Cardiac muscle cell (in vitro differentiated cells and primary cell): ENCODE data around the gene ATP5F1C. TPM values are rescaled to one million over a fixed set of nuclear protein-coding genes. Genes with fewer than 3 reads are reported as not detected.

Experiments
- DNase-seq, 2 donors: peaks; one replicate each; pipeline versions ENCODE4 v3.0.0 to v3.0.0-alpha.2; 2010 to 2017; ENCODE audit warnings: low read depth in 1 of 2, low spot score in 1 of 2
- H3K27ac ChIP-seq: fragments of 200-600 bp; sonication (generic); 2 replicates; pipeline ENCODE4 v1.5.1; 2016
- H3K27me3 ChIP-seq: fragments of 200-600 bp; sonication (generic); 2 replicates; pipeline ENCODE4 v1.6.0; 2016; ENCODE audit warnings: control low read depth
- H3K36me3 ChIP-seq: fragments of 200-600 bp; sonication (generic); 2 replicates; pipeline ENCODE4 v1.5.1; 2016; ENCODE audit warnings: control low read depth
- H3K4me1 ChIP-seq: fragments of 200-600 bp; sonication (generic); 2 replicates; pipeline ENCODE4 v1.8.1; 2017; ENCODE audit warnings: low read depth, mild to moderate bottlenecking, mixed run types
- H3K4me3 ChIP-seq: fragments of 200-600 bp; sonication (generic); 2 replicates; pipeline ENCODE4 v1.5.1; 2016; ENCODE audit warnings: mild to moderate bottlenecking
- H3K9me3 ChIP-seq: fragments of 200-600 bp; sonication (generic); 2 replicates; pipeline ENCODE4 v1.5.1; 2017; ENCODE audit warnings: low read depth, mild to moderate bottlenecking, control low read depth
- polyA plus RNA-seq: library from polyadenylated mRNA; unstranded; fragments of >200 nt; fragmentation: Nextera tagmentation; extraction: Ambion mirVana; gene quantifications from 2 replicates; pipeline ENCODE4 v1.2.1, GENCODE V29; 2016
- total RNA-seq: library from RNA; depleted of rRNA; stranded (reverse); fragments of >200 nt; gene quantifications from 2 replicates; pipeline ENCODE4 v1.2.3, GENCODE V29; 2016
- TF ChIP-seq, protein P1 (sequence below): IDR thresholded peaks from 2 replicates; pipeline ENCODE4 v1.5.1; 2012; ENCODE audit warnings: low read depth, mild to moderate bottlenecking, low read length

Gene ATP5F1C
- total and polyA plus RNA-seq, 2 experiments from 2014 or later: 341 to 811 TPM

DNA sequence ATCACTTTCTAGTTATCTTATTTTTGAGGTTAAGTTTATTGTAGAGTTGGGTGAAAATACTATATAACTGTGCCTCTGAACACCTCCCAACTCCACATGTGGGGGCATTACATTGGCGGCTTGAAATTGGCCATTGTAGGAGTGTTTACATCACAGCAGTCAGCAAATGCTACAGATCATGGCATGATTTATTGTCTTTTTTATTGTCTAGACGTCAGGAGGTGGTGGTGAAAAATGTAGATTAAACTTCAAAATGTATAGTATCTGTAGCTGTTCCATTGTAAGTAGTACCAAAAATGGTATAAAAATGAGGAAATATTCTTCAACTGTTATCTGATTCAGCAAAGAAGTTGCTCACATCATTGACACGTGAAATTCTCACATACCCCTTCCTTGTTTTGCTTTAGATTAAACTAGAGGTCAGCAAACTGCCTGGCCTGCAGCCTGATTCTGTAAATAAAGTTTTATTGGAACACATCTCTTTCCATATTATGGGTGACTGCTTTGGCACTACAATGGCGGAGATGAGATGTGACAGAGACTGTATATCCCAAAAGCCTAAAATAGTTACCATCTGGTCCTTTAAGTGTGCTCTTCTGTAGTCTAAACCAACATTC lies 65.4 kb downstream of the ATP5F1C start:
- peaks cover 9% of the 10 kb centered on the region for H3K4me1 ChIP-seq
- TF ChIP-seq, protein P1, sequence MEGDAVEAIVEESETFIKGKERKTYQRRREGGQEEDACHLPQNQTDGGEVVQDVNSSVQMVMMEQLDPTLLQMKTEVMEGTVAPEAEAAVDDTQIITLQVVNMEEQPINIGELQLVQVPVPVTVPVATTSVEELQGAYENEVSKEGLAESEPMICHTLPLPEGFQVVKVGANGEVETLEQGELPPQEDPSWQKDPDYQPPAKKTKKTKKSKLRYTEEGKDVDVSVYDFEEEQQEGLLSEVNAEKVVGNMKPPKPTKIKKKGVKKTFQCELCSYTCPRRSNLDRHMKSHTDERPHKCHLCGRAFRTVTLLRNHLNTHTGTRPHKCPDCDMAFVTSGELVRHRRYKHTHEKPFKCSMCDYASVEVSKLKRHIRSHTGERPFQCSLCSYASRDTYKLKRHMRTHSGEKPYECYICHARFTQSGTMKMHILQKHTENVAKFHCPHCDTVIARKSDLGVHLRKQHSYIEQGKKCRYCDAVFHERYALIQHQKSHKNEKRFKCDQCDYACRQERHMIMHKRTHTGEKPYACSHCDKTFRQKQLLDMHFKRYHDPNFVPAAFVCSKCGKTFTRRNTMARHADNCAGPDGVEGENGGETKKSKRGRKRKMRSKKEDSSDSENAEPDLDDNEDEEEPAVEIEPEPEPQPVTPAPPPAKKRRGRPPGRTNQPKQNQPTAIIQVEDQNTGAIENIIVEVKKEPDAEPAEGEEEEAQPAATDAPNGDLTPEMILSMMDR: no peak
- no peak for DNase-seq
- no peak overlapping the region for H3K4me3 ChIP-seq
- H3K36me3 ChIP-seq: no peaks in the 10 kb centered on the region
- H3K27me3 ChIP-seq: no peaks in the 10 kb centered on the region
- no peaks in the 10 kb centered on the region for H3K9me3 ChIP-seq
- H3K27ac ChIP-seq: no peak overlapping the region

DNA sequence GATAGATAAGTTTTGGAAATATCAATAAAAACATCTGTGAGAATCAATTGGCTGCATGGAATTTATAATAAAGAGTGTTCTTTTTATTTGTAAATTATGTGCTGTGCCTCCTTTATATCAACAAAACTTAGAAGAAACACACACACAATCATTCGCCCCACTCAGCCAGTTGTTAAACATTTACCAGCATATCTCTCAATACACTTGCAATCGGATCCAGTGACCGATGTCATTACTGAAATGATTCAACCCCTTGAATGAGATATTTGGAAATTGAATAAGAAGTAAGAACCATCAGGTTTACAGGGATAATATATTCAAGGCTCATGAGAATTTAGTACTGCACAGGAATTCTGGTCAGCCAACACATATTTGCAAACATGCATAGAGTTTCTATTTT lies 65.9 kb downstream of the ATP5F1C start:
- no peak overlapping the region for H3K27ac ChIP-seq
- H3K36me3 ChIP-seq: no peaks in the 10 kb centered on the region
- no peaks in the 10 kb centered on the region for H3K27me3 ChIP-seq
- DNase-seq: no peak
- TF ChIP-seq, protein P1: no peak
- no peaks in the 10 kb centered on the region for H3K9me3 ChIP-seq
- peaks cover 9% of the 10 kb centered on the region for H3K4me1 ChIP-seq
- H3K4me3 ChIP-seq: no peak overlapping the region

DNA sequence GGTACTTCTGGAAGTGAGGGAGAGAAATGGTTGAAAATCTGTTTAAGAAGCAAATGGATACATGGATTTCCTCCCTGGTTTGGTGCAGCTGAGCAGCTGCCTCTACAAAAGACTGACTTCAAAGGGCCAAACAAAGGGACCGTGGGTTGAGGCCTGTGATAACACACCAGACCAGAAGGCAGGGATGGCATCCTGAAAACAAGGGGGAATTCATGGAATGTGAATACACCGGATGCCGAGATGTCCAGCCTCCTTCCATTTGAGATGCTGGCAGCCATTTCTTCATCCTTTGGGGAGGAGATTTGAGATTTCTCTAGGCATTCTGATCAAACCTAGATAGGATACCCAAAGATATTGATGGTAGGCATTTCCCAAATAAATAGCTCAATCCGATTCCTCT lies 67.2 kb downstream of the ATP5F1C start:
- TF ChIP-seq, protein P1: no peak
- H3K36me3 ChIP-seq: no peaks in the 10 kb centered on the region
- DNase-seq: no peak
- H3K9me3 ChIP-seq: no peaks in the 10 kb centered on the region
- H3K4me1 ChIP-seq: peaks cover 9% of the 10 kb centered on the region
- no peak overlapping the region for H3K27ac ChIP-seq
- H3K4me3 ChIP-seq: no peak overlapping the region
- no peaks in the 10 kb centered on the region for H3K27me3 ChIP-seq

DNA sequence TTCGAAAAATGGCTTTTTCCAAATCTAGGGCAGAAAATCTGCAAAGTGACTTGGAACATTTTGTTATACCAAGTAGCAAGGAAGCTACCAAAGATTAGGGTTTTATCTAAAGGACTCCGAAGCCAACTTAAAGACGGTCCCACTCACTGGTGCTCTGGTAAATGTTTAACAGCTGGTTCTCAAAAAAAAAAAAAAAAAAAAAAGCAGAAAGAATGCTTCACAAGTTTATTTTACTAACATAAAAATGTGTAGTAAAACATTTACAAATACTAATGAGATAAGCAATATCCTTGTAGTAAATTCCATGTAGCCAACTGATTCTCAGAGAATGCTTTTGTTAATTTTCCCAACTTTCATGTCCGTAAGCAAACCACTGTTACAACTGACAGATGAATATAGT lies 68.7 kb downstream of the ATP5F1C start:
- Histone ChIP-seq H3K4me1 (peaks cover 9% of the 10 kb centered on the region), H3K4me3 (no peak overlapping the region), H3K27ac (no peak overlapping the region), H3K36me3 (no peaks in the 10 kb centered on the region), H3K9me3 (no peaks in the 10 kb centered on the region), H3K27me3 (no peaks in the 10 kb centered on the region)
- TF ChIP-seq, protein P1: no peak
- DNase-seq: no peak

DNA sequence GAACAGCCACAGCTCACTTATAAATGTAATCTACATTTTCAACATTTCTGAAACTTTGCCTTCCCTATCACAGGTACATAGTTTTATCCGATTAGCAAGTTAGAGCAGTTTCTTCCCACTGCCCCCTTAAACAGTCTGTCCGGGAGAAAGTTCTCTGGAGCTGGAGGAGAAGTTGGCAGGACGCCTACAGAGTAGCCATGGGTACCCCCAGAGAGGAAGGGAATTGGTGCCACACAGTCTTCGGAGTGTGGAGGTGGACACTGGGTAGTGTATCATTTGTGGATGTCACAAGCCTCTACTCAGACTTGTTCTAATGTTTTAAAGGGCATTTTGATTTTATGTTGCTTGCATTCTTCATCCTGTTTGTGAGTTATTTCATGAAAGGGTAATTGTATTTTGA lies 69.3 kb downstream of the ATP5F1C start:
- Histone ChIP-seq H3K4me3 (no peak overlapping the region), H3K27me3 (no peaks in the 10 kb centered on the region), H3K9me3 (no peaks in the 10 kb centered on the region), H3K36me3 (no peaks in the 10 kb centered on the region), H3K27ac (no peak overlapping the region), H3K4me1 (peaks cover 9% of the 10 kb centered on the region)
- TF ChIP-seq, protein P1: no peak
- peak in 1 of 2 donors; percentile 13 for DNase-seq

Other genes starting within 250 kb of the ATP5F1C start
- 0.11 and 0.60 TPM in 2 replicates for gene ITIH5, start 121.2 kb upstream of the ATP5F1C start, total RNA-seq
- 0.11 TPM in 1 of 2 replicates, not detected in the other for gene ITIH5, start 121.2 kb upstream of the ATP5F1C start, polyA plus RNA-seq
- gene ITIH2, start 84.9 kb upstream of the ATP5F1C start, total RNA-seq: not detected in 2 replicates
- gene ITIH2, start 84.9 kb upstream of the ATP5F1C start, polyA plus RNA-seq: 0.09 TPM in 1 of 2 replicates, not detected in the other
- gene KIN, start 184 bp upstream of the ATP5F1C start, total RNA-seq: 3.2 and 7.4 TPM in 2 replicates
- 7.3 and 16.8 TPM in 2 replicates for gene KIN, start 184 bp upstream of the ATP5F1C start, polyA plus RNA-seq
- 3.9 and 4.1 TPM in 2 replicates for gene TAF3, start 30.3 kb downstream of the ATP5F1C start, total RNA-seq
- 7.3 and 7.7 TPM in 2 replicates for gene TAF3, start 30.3 kb downstream of the ATP5F1C start, polyA plus RNA-seq